GM19025 (cell line): ENCODE results near the gene LHX8.
"Not testable (repeated sequence)": the region's sequence is repeated elsewhere in the genome, so short reads cannot be mapped to it uniquely, and the experiment has no call there.

Experiments
- ATAC-seq: cut with Tn5 transposase; IDR thresholded peaks from one replicate; pipeline ENCODE4 v1.9.1; 2021; ENCODE audit warnings: mild to moderate bottlenecking, low read depth, moderate library complexity; ENCODE audit not compliant: unreplicated experiment

The LHX8 gene

DNA sequence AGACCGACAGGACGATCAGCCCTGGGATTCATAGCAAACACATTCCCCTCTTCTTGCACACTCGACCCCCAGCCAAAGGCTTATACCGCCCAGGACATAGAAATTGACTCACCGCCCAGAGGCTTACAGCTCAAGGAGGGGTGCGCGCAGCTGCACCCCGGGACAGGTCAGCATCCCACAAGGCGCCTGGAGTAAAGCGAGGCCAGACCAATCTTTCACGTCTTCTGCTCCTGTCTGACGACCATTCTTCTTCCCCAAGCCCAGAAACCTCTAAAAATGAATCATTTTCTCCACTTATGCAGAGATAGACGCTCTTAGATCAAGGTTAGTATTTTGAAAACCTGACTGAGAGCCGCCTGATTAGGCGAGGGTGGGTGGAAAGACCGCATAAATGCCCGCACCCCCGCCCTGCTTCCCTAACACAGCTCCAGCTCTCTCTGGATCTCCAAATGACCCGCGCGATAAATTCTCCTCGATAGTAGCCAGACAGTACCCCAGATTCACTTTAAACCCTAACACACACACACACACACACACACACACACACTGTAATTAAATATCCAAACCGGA lies 1.9 kb upstream of the LHX8 start:
- ATAC-seq: no peak

DNA sequence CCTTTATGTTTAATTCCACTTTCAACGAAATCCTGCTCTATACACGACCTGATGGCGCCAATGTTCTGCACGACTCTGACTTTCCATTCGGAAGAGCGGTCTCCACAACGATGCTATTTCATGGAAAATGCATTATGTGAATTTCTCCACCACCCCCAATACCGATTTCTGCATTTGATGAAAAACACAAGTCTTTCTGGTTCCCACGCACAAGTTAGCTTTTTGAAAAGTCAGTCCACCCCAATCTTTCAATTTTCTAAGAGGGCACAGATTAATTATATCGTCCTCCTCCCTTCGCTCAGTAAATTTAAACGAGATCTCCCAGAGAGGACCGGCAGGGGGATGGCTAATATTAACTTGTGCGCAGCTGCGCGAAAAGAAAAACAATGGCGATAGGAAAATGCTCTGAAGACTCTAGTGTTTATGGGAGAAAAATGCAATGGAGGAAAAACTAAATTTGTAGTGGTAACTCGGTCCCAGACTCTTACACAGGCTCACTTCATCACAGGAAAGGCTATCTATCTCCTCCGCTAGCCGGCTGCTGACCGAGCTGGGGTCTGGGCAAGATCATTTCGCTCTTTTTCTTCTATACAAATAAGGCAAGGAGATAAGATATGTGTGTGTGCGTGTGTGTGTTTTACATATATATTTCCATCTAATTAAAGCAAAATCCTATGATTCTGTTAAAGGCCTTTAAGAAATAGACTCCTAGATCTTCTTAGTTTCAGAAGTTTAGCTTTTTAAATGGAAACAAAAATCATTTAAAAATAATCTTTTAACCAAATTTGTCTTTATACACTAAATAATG lies 1.2 kb upstream of the LHX8 start:
- ATAC-seq: no peak

DNA sequence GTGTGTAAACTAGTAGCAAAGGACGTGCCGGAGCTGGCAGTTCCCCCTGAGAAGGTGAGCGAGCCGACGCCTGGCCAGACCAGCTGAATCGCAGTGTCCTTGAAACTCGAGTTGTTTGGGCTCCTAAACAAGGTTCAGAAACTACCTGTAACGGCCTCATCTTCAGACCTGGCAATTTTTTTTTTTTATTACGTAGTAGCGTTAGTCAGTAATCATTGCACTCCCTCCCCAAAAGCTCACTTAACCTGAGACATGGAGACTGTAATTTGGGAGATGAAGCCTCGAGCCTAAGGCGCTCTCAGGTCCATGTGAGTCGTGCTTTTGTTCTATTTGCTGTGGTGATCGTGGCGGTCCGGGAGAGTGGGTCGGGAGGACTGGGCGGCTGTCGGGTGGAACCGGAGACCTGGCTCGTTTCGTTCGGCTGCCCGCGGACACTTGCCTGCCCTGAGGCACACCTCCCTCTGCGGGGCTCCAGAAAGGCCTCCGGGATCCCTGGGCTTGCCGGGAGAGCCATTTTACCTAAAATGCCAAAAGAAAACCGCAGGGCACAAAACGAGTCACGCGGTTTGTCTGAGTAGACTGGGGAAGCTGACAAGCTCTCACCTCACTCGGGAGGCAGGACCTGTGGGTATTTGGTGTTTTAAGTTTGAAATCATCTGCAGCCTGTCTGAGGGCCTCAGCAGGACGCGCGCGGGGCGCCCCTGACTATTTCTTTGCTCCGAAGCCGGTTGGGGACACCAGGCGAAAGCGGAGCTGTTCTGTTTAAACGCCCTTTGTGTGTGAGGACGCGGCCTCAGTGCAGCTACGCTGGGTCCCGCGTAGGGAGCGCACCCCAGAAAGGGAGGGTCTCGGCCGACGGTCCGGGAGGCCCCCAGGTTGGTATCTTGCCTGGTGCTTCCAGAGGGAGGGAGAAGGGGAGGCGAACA lies 722 bp downstream of the LHX8 start:
- ATAC-seq: no peak

DNA sequence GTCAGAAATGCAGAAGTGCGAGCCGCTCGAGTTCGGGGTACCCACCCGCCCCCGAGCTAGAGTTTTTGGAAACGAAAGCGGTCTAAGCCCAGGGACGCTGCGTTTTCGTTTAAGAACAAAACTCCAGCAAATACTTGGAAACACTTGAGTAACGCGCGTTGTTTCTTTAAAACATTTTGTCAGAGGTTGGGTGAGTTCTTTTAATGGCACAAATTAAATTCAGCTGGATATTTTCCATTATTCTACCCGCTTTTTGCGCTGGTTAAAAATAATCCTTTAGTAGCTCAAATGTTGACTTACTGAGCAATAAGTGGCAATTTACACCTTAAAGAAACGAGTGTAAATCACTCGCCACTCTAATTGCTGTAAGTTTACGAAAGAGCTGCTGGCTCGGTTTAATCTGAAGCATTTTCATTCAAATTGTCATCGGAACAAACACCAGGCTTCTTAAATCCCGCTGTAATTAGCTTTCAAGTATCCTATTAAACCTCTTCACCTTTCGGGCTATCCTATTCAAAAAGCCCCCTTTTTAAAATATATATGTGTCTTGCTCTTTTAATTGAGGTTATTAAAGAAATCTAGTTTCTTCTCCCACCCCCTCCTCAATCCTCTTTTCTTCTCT lies 1.5 kb downstream of the LHX8 start:
- ATAC-seq: no peak

DNA sequence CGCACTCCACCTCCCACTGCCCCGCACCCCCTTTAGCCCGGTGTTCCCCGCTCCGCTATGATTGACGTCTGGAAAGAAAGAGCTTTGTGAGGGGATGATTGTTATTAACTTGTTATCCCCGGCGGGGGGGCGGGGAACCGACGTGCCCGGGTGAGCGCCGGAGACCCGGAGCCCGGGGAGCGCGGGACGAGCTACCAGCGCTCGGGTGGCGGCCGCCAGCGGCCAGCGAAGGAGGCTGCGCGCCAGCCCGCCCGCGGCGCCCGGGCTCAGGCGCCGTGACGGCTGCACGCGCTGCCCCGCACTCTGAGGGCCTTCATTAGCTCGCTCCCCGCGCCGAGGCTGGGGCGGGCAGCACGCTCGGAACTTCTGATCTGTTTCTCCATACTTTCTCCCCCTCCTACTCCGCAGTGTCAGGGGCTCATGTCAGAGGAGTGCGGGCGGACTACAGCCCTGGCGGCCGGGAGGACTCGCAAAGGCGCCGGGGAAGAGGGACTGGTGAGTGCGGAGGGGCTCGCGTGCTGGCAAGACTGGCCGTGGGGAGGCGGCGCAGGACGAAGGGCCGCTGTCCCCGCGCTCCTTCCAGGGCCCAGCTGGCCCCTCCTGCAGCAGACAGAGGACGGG lies 2.1 kb downstream of the LHX8 start:
- ATAC-seq: no peak

DNA sequence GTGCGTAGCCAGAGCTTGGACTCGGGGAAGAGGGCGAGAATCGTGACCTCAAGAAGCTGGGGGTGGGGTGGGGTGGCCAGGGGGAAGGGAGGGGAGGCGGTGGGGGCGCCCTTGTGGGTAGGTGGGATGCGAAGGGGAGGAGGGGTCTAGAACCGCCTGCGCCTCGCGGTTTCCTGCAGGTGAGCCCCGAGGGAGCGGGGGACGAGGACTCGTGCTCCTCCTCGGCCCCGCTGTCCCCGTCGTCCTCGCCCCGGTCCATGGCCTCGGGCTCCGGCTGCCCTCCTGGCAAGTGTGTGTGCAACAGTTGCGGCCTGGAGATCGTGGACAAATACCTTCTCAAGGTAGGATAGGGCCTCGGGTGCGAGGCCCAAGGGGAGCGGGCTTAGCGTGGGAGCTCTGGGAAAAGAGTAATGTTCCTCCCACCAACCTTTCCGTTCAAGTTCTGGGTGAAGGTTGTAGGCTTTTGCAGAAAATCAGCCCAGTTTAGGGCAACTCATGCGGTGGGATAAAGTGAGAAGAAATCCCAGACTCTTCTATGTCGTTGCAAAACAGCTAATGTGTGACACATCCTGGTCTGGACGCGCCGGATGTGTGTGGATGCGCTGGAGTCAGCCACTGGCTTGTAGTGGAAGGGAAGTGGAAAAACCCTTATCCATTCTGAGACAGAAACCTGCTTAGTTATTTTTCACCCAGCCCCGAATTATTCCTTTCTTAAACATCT lies 2.9 kb downstream of the LHX8 start:
- no peak for ATAC-seq

DNA sequence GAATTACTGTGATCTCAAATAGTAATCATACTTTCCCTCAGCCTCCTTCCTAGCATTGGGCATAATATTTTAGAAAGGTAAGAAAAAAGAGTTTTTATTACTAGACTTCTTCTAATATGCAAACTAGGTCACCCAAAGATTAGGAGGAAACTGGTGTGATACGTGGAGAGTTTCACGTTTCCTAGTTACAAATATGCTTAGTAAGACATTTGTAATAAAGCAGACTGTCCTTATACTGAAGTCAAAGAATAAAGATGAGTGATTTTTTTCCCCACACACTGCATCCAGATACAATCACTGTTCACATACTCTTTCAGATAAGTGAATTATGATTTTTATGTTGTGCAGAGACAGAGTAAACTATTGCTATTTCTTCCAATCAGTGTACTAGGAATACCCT lies 17.9 kb downstream of the LHX8 start:
- no peak for ATAC-seq

DNA sequence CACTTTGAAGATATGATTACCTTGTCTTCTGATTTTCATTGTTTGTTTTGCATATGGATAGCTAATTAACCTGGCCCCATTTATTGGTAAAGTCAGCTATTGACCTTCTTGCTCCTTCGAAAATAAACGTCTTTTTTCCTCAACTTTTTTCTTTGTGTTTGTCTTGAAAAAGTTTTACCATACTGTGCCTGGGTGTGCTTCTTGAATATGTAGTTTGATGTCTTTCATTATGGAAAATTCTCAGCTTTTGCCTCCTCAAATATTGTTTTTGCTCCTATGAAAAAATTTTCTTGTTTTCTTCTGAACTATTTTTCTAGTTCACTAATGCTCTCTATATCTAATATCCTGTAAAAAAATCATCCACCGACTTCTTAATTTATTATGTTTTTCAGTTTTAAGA lies 25.0 kb downstream of the LHX8 start:
- no peak for ATAC-seq

DNA sequence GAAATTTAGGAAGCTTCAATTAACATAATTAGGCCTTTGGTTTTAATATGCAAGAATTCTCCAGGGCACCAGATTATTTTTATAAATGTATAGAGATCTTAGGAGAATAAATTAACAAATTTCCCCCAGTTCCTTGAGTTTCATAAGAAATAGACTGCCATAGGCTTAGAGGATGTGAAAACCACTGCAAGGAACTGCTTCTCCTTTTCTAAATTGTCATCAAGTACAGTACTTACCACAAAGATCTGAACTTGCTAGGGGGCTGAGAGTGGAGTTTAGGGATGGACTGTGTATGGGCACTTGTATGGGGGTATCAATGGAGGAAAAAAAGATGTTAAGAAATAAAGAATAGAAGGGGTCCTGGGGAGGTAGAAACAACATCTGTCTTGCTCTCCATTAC lies 31.1 kb downstream of the LHX8 start:
- ATAC-seq: no peak

DNA sequence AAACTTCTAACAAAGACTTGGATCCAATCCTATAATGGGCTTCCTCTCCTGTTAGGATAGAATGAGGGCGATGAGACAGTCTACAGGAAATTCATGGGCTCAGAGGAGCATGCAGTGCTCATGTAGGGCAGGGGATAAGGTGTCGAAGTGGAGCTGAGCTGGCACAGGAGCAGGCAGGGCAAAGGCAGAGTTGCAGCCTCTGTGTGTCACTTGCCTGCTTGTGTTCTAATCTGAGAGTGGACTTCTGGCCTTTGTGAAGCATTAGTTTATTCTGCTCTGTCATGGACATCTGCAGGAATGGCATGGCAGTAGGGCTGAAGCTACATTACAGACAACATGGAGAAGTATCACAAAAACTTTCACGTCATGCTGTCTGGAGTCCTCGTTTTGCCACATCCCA lies 32.6 kb downstream of the LHX8 start:
- no peak for ATAC-seq

DNA sequence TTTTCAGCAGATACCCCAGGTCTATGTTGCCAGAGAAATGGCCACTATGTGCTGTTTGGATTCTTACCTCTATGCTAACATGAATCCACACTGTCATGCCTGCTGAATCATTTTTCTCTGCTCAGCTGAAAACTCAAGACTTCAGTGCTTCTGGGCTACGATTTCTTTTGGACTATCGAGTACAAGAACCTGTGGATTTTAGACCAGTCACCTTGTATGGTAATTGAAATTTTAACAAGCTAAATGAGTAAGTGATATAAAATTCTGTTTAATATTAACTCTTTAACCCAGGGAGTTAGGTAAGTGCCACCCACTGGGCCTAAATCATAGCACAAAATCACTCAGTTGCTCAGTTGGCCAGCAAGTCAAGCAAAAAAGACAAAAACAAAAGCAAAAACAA lies 35.8 kb downstream of the LHX8 start:
- no peak for ATAC-seq

DNA sequence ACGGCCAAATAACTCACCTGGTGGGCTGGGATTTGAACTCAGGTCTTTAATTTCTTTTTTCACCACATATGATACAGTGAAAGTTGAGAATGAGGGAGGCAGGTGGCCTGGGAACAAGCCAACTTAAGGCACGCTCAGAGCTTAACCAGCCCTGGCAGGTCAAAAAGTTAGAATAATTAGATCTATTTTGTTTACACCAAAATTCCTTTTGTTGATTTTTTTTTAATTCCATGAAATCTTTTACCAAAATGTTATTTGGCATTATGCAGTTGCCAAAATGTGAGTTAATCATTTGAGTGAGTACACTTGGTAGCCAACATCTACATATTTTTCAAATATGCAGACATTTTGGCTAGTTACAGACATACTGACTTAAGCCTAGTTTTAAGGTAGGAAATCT lies 36.8 kb downstream of the LHX8 start:
- ATAC-seq: no peak

DNA sequence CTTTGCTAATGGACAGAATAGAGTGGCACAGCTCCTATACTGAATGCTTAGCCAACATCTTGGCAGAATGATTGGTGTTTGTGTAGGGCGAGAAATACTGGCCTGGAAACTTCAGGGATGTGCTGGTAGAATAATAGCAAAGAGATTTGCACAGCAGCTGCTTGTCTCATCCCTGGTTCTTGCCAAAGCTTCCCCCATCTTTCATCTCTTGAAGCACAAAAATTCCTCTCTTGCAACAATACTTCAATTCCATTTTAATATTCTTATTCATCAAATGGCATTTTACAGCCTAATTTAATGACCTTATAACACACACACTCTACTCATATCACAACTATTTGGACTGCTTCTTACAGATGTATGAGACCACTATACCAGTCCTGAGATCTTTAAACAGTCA lies 37.7 kb downstream of the LHX8 start:
- ATAC-seq: no peak

DNA sequence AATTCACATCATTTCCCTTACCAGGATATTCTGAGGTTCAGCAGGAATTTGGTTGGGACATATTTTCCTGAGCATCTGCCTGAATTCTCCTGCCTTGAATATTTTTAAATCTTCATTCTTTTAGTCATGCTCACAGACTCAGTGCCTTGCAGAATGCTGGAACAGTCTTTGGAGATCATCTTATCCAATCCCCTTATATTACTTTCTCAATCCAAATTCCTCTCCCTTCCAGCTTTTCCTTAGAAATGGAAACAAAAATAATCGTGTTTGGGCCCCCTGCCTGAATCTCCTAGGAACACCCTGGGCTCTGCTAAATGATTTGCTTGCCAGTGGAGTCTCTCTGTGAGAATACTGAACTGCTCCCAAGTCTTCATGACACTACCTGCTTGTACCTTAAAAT lies 38.4 kb downstream of the LHX8 start:
- ATAC-seq: no peak

DNA sequence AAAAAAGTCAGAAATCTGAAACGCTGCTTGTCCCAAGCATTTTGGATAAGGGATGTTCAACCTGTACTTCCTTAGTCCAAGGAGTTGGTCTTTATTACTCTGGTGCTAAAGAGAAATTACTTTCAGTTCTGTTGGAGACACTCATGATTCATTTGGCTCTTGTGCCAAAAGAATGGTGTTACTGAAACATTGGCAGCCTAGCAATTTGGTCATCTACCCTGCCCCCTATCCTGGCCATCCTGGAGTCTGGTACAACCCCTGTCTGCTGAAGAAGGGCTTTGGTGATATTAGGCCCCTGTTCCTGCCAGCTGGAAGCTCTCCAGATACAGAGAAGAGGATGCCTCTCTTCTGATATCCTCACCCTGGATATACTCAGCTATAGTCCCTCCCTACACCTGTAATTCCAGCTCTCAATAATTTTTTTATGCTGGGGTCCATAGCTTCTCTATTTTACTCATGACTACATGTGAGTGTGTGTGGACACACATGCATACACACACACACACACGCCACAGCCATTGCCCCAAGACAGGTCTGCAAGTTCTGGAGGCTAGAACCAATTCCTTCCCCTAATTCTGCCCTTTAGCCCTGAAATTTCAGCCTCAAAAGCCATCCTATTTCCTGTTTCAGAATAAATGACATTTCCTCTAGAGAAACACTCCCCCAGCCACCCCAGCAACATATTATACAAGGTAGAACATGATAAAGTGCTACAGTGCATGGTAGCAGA lies 40.0 kb downstream of the LHX8 start:
- ATAC-seq: no peak

DNA sequence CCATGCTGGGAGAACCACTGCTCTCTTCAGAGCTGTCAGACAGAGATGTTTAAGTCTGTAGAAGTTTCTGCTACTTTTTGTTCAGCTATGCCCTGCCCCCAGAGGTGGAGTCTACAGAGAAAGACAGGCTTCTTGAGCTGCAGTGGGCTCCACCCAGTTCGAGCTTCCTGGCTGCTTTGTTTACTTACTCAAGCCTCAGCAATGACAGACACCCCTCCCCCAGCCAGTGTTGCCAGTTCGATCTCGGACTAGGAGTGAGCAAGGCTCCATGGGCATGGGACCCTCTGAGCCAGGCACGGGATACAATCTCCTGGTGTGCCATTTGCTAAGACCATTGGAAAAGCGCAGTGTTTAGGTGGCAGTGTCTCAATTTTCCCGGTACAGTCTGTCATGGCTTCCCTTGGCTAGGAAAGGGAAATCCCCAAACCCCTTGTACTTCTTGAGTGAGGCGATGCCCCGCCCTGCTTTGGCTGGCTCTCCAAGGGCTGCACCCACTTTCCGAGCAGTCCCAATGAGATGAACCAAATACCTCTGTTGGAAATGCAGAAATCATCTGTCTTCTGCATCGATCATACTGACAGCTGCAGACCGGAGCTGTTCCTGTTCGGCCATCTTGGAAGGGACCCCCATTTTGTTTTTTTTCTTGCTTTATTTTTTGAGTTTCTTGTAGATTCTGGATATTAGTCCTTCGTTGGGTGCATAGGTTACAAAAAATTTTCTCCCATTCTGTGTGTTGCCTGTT lies 47.2 kb downstream of the LHX8 start:
- not testable (repeated sequence) for ATAC-seq

DNA sequence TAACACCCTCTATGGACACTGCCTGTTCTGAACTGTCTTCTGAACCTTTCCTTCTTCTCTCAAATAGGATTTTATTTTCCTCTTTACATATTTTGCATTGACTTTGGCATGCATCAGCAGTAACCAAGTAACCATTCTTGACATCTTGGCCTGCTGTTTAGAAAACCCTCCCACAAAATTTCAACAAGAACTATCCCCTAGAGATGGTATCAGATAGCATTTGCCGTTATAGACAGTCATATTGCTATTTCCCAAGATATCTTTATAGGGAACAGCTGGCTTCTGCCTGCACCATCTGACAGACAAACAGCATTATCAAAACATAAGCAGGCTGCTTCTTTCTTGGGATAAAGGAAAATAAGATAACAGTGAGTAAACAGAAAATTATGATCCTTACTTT lies 54.7 kb downstream of the LHX8 start:
- no peak for ATAC-seq

DNA sequence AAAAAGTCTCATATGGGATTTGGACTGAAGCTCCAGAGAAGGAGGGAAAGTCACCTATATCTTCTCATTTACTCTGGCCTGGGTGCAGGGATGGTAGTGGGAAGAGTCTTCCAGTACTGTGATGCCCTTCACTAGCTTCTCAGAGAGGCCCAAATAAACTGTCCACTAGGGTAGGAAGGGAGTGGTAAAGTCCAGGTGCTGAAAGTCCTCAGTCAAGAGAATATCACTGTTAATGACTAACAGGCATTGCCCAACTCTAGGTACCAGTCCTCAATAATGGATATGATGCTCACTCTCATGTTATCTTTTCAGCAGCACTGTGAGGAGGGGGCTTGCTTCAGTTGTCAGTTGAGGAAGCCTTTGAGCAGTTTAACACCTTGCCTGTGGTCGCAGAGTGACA lies 64.0 kb downstream of the LHX8 start:
- ATAC-seq: no peak

DNA sequence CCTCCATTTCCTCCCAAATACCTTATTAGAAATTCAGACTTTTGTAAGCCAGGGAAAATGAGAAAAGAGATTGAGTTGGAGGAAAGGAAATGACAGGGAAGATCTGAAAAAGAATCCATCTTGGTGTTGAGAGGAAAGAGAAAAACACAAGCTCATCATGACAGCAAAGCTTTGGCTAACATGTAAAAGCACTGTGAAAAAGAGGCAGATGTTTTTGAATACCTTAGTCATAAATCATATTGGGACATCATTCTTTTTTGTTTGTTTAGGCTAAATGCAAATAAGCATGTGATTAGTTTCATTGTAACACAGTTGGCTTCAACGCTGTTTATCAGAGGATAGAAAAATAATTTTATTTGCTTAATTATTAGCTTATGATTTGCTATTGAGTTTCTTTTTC lies 64.6 kb downstream of the LHX8 start:
- ATAC-seq: no peak
